Measurements from ENCODE around the gene FBXW8.

DNA sequence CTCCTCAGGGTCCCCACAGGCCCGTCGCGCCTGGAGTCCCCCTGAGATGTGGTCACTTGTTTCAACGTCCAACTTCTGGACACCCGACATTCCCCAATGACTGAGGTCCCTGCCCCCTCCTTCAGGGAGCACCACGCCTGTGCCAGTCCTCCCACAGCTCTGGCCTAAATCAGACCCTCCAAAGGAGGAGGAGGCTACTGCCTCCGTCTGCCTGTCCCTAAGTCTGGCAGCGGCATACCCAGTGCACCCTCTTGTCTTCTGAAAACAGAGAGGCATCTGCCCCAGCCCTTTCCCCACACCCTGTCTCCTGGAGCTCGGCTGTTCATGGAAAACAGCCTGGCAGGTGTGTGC is 142.3 kb downstream of the FBXW8 start:
- no peak for TF ChIP-seq CTCF (conservative IDR thresholded peaks at IDR 0.05 in 1 of 2, IDR thresholded peaks at IDR 0.05 in 1 of 2; ENCODE audit: extremely low read depth in 1 of 2, insufficient read depth in 1 of 2, low read depth in 1 of 2, low read length in 2 of 2)
- no peak for TF ChIP-seq EZH2 (IDR thresholded peaks at IDR 0.05; ENCODE audit: borderline replicate concordance, low read length)

Data from mammary epithelial cell (primary cell).